Measurements from ENCODE around the gene BEGAIN. TPM values are rescaled to one million over a fixed set of nuclear protein-coding genes. Genes with fewer than 3 reads are reported as not detected.

Gene BEGAIN
- total RNA-seq, 1 experiment from 2014 or later: not detected

GRCh38 chr14:100587763-100588411 is 670 bp upstream of the BEGAIN start:
- BruUV-seq (replicated peaks): no TSS peak
- Histone ChIP-seq H3K27me3 (ENCODE audit: insufficient read depth, low read depth) (peaks cover 50% of the 10 kb centered on the region; the same call in 1 of the 2 replicates), H3K79me2 (ENCODE audit: low read depth) (no peaks in the 10 kb centered on the region), H3K27ac (no peak overlapping the region), H3K36me3 (ENCODE audit: low read depth) (no peaks in the 10 kb centered on the region), H3K4me2 (no peak overlapping the region), H2AFZ (no peak overlapping the region), H4K20me1 (ENCODE audit: insufficient read depth) (no peaks in the 10 kb centered on the region), H3K9me2 (ENCODE audit: insufficient read depth) (no peaks in the 10 kb centered on the region), H3F3A (ENCODE audit: insufficient read depth, low read depth) (no peaks in the 10 kb centered on the region), H3K9me3 (ENCODE audit: insufficient read depth, low read depth) (no peaks in the 10 kb centered on the region), H3K4me1 (replicated peaks; ENCODE audit: insufficient read depth) (no peaks in the 10 kb centered on the region), H3K4me3 (no peak overlapping the region)
- ChIA-PET POLR2A (ENCODE audit: unreplicated experiment) (no interaction called here), CTCF (no interaction called here)
- no peak for DNase-seq
- intact Hi-C loops (cut with micrococcal nuclease; ENCODE audit: unreplicated experiment): no loop called here
- TF ChIP-seq EZH2 (IDR thresholded peaks at IDR 0.05; ENCODE audit: low read depth): no peak
- TF ChIP-seq, protein P1, sequence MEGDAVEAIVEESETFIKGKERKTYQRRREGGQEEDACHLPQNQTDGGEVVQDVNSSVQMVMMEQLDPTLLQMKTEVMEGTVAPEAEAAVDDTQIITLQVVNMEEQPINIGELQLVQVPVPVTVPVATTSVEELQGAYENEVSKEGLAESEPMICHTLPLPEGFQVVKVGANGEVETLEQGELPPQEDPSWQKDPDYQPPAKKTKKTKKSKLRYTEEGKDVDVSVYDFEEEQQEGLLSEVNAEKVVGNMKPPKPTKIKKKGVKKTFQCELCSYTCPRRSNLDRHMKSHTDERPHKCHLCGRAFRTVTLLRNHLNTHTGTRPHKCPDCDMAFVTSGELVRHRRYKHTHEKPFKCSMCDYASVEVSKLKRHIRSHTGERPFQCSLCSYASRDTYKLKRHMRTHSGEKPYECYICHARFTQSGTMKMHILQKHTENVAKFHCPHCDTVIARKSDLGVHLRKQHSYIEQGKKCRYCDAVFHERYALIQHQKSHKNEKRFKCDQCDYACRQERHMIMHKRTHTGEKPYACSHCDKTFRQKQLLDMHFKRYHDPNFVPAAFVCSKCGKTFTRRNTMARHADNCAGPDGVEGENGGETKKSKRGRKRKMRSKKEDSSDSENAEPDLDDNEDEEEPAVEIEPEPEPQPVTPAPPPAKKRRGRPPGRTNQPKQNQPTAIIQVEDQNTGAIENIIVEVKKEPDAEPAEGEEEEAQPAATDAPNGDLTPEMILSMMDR (conservative IDR thresholded peaks at IDR 0.05): no peak

- Histone ChIP-seq H3K4me1 (replicated peaks; ENCODE audit: insufficient read depth) (no peaks in the 10 kb centered on the region), H4K20me1 (ENCODE audit: insufficient read depth) (no peaks in the 10 kb centered on the region), H3K27me3 (ENCODE audit: insufficient read depth, low read depth) (peaks cover 38% of the 10 kb centered on the region; the same call in 1 of the 2 replicates), H3K79me2 (ENCODE audit: low read depth) (no peaks in the 10 kb centered on the region), H3K4me3 (peak overlapping the region; percentile 18; the same call in 1 of the 2 replicates), H3K9me3 (ENCODE audit: insufficient read depth, low read depth) (no peaks in the 10 kb centered on the region), H3F3A (ENCODE audit: insufficient read depth, low read depth) (no peaks in the 10 kb centered on the region), H3K9me2 (ENCODE audit: insufficient read depth) (no peaks in the 10 kb centered on the region), H2AFZ (no peak overlapping the region), H3K27ac (no peak overlapping the region), H3K36me3 (ENCODE audit: low read depth) (no peaks in the 10 kb centered on the region), H3K4me2 (peak overlapping the region; percentile 44; the same call in 1 of the 2 replicates)
- POLR2A ChIA-PET (ENCODE audit: unreplicated experiment): no interaction called here
- DNase-seq: no peak
- intact Hi-C loops (cut with micrococcal nuclease; ENCODE audit: unreplicated experiment): no loop called here
- TF ChIP-seq, protein P1 (conservative IDR thresholded peaks at IDR 0.05): no peak
- CTCF ChIA-PET: no interaction called here
- BruUV-seq (replicated peaks): no TSS peak
Observed at GRCh38 chr14:100586403-100587085, 673 bp downstream of the BEGAIN start.

DNA sequence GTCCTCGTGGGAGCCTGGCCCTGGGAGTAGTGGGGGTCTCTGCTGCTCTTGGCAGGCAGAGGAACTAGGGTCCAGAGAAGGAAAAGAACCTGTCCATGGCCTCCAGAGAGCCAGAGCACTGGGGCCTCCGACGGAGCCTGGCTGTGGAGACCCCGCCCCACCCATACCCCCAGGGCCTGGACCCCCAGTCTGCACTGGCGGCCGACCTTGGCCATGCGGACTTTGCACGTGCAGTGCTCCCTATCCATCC is 1.1 kb downstream of the BEGAIN start:
- peaks cover 34% of the 10 kb centered on the region; the same call in 1 of the 2 replicates for H3K27me3 ChIP-seq (ENCODE audit: insufficient read depth, low read depth)
- H3K27ac ChIP-seq: no peak overlapping the region
- intact Hi-C loops (cut with micrococcal nuclease; ENCODE audit: unreplicated experiment): no loop called here

More for the DNA sequence above, 1.1 kb downstream of the BEGAIN start:
- Histone ChIP-seq H3K4me1 (replicated peaks; ENCODE audit: insufficient read depth) (no peaks in the 10 kb centered on the region), H2AFZ (no peak overlapping the region), H3F3A (ENCODE audit: insufficient read depth, low read depth) (no peaks in the 10 kb centered on the region), H3K4me3 (no peak overlapping the region), H3K9me3 (ENCODE audit: insufficient read depth, low read depth) (no peaks in the 10 kb centered on the region), H4K20me1 (ENCODE audit: insufficient read depth) (no peaks in the 10 kb centered on the region), H3K36me3 (ENCODE audit: low read depth) (no peaks in the 10 kb centered on the region), H3K4me2 (no peak overlapping the region), H3K9me2 (ENCODE audit: insufficient read depth) (no peaks in the 10 kb centered on the region), H3K79me2 (ENCODE audit: low read depth) (no peaks in the 10 kb centered on the region)
- BruUV-seq (replicated peaks): no TSS peak
- no peak for DNase-seq
- no peak for TF ChIP-seq EZH2 (IDR thresholded peaks at IDR 0.05; ENCODE audit: low read depth)
- TF ChIP-seq, protein P1 (conservative IDR thresholded peaks at IDR 0.05): no peak
- CTCF ChIA-PET: no interaction called here
- POLR2A ChIA-PET (ENCODE audit: unreplicated experiment): no interaction called here
